A673 (cell line): ENCODE data around the gene ADGRE2. TPM values are rescaled to one million over a fixed set of nuclear protein-coding genes. Genes with fewer than 3 reads are reported as not detected.

Experiments
- BruUV-seq: library from RNA; stranded (reverse); fragments of 400-500 nt; replicated peaks from 2 replicates; lab custom pipeline; 2021; lab: Mats Ljungman, UMichigan
- CTCF ChIA-PET: fragments of 300-600 bp; sonication (Branson Sonifier 250); formaldehyde crosslinking; loops from one replicate; lab custom pipeline; 2022; ENCODE audit warnings: antibody characterized with exemption; lab: Charles Lee
- POLR2A ChIA-PET: fragments of 300-600 bp; sonication (Branson Sonifier 250); formaldehyde crosslinking; loops from one replicate; lab custom pipeline; 2022; ENCODE audit warnings: antibody characterized with exemption; ENCODE audit not compliant: low non-redundant PET; lab: Charles Lee
- DNase-seq: peaks from one replicate; pipeline ENCODE4 v3.0.0-alpha.2; 2015; ENCODE audit warnings: low spot score
- H3K27ac ChIP-seq: fragments of 200-600 bp; sonication (generic); 2 replicates; pipeline ENCODE4 v1.5.1; 2016; ENCODE audit warnings: mixed run types, low read depth, mild to moderate bottlenecking, mixed read lengths, antibody characterized with exemption, low read length; ENCODE audit not compliant: poor library complexity, severe bottlenecking
- H3K27me3 ChIP-seq: fragments of 200-600 bp; sonication (generic); replicated peaks from 2 replicates; pipeline ENCODE4 v1.6.1; 2017; ENCODE audit warnings: mixed run types, low read depth, mild to moderate bottlenecking, mixed read lengths, antibody characterized with exemption, low read length; ENCODE audit not compliant: insufficient read depth, poor library complexity
- H3K36me3 ChIP-seq: fragments of 200-600 bp; sonication (generic); 2 replicates; pipeline ENCODE4 v1.6.1; 2016; ENCODE audit warnings: mixed run types, mild to moderate bottlenecking, mixed read lengths, antibody characterized with exemption, low read length; ENCODE audit not compliant: insufficient read depth, poor library complexity, severe bottlenecking
- H3K4me1 ChIP-seq: fragments of 200-600 bp; sonication (generic); 2 replicates; pipeline ENCODE4 v1.6.1; 2017; ENCODE audit warnings: mixed run types, mild to moderate bottlenecking, mixed read lengths, antibody characterized with exemption, low read length; ENCODE audit not compliant: insufficient read depth, poor library complexity, severe bottlenecking
- H3K4me3 ChIP-seq: fragments of 200-600 bp; sonication (generic); 2 replicates; pipeline ENCODE4 v1.5.1; 2016; ENCODE audit warnings: low read depth, mixed run types, mild to moderate bottlenecking, mixed read lengths, low read length; ENCODE audit not compliant: poor library complexity, severe bottlenecking
- H3K9me3 ChIP-seq: fragments of 200-600 bp; sonication (generic); 2 replicates; pipeline ENCODE4 v1.6.1; 2016; ENCODE audit warnings: mixed run types, low read depth, mild to moderate bottlenecking, mixed read lengths, antibody characterized with exemption, low read length; ENCODE audit not compliant: poor library complexity, severe bottlenecking
- CTCF ChIP-seq: fragments of 300-800, 200-600 bp; sonication (generic); conservative IDR thresholded peaks from 2 replicates; pipeline ENCODE4 v1.5.1; 2017; ENCODE audit warnings: low read depth, mild to moderate bottlenecking, antibody characterized with exemption, low read length, moderate library complexity, mixed read lengths
- EZH2 ChIP-seq: fragments of 200-600 bp; sonication (generic); IDR thresholded peaks from 2 replicates; pipeline ENCODE4 v1.6.1; 2017; ENCODE audit warnings: borderline replicate concordance, low read depth, mild to moderate bottlenecking, mixed read lengths, antibody characterized with exemption, low read length; ENCODE audit not compliant: poor library complexity, severe bottlenecking
- intact Hi-C: fragments of 100-400 bp; cut with micrococcal nuclease; formaldehyde crosslinking; loops from one replicate; pipeline ENCODE4 v1.10.0; 2022; ENCODE audit not compliant: unreplicated experiment
- total RNA-seq: library from RNA; stranded (reverse); gene quantifications from 2 replicates; pipeline ENCODE4 v1.2.3, GENCODE V29; 2021

ADGRE2 gene
- total RNA-seq, 1 experiment from 2014 or later, result 0.19 TPM

- BruUV-seq, result no TSS peak
- intact Hi-C loops, result no loop called here
- TF ChIP-seq EZH2 (no peak), CTCF (no peak)
- Histone ChIP-seq H3K27ac (no peak overlapping the region), H3K9me3 (no peaks in the 10 kb centered on the region), H3K4me1 (no peaks in the 10 kb centered on the region), H3K36me3 (no peaks in the 10 kb centered on the region), H3K4me3 (no peak overlapping the region), H3K27me3 (peaks cover 4% of the 10 kb centered on the region)
- CTCF ChIA-PET, result no interaction called here
- no peak for DNase-seq
- POLR2A ChIA-PET, result no interaction called here
These were observed 5.4 kb downstream of the ADGRE2 start for GRCh38 chr19:14772995-14773394.

GRCh38 chr19:14772467-14772866 lies 5.9 kb downstream of the ADGRE2 start:
- no peaks in the 10 kb centered on the region for H3K36me3 ChIP-seq
- intact Hi-C loops, result no loop called here
- H3K27me3 ChIP-seq, result peaks cover 4% of the 10 kb centered on the region
- DNase-seq, result no peak
- no TSS peak for BruUV-seq
- ChIA-PET POLR2A (no interaction called here), CTCF (no interaction called here)
- H3K9me3 ChIP-seq, result no peaks in the 10 kb centered on the region
- H3K4me3 ChIP-seq, result no peak overlapping the region
- no peaks in the 10 kb centered on the region for H3K4me1 ChIP-seq
- TF ChIP-seq CTCF (no peak), EZH2 (no peak)
- no peak overlapping the region for H3K27ac ChIP-seq

GRCh38 chr19:14770944-14771839 lies 7.2 kb downstream of the ADGRE2 start:
- BruUV-seq, result no TSS peak
- intact Hi-C loops, result no loop called here
- TF ChIP-seq EZH2 (no peak), CTCF (no peak)
- ChIA-PET POLR2A (no interaction called here), CTCF (interaction anchor here (0.6 kb wide), 1 partner anchor 220 kb away, joined by 4 read pairs; no protein-coding TSS in a partner anchor)
- Histone ChIP-seq H3K27ac (no peak overlapping the region), H3K36me3 (no peaks in the 10 kb centered on the region), H3K27me3 (peaks cover 4% of the 10 kb centered on the region), H3K9me3 (no peaks in the 10 kb centered on the region), H3K4me3 (no peak overlapping the region), H3K4me1 (no peaks in the 10 kb centered on the region)
- DNase-seq, result no peak
